ENCODE measurements around the gene TMEM132A.

- no peak for TF ChIP-seq POLR2AphosphoS5 (IDR thresholded peaks at IDR 0.05)
- TF ChIP-seq POLR2A (IDR thresholded peaks at IDR 0.05) = no peak
- no peak for TF ChIP-seq EP300 (IDR thresholded peaks at IDR 0.05; ENCODE audit: low read depth)
- TF ChIP-seq CTCF (IDR thresholded peaks at IDR 0.05) = no peak
These were observed 24.3 kb upstream of the TMEM132A start for GRCh38 chr11:60899977-60900376.

Measured in transverse colon (tissue), 4 donors.